Kidney capillary endothelial cell (primary cell): Measurements from ENCODE around the gene ZNF32.

Experiments
- DNase-seq: peaks from one replicate; pipeline ENCODE4 v3.0.0-alpha.2; 2018; ENCODE audit warnings: low spot score

Gene ZNF32, protein sequence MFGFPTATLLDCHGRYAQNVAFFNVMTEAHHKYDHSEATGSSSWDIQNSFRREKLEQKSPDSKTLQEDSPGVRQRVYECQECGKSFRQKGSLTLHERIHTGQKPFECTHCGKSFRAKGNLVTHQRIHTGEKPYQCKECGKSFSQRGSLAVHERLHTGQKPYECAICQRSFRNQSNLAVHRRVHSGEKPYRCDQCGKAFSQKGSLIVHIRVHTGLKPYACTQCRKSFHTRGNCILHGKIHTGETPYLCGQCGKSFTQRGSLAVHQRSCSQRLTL

DNA sequence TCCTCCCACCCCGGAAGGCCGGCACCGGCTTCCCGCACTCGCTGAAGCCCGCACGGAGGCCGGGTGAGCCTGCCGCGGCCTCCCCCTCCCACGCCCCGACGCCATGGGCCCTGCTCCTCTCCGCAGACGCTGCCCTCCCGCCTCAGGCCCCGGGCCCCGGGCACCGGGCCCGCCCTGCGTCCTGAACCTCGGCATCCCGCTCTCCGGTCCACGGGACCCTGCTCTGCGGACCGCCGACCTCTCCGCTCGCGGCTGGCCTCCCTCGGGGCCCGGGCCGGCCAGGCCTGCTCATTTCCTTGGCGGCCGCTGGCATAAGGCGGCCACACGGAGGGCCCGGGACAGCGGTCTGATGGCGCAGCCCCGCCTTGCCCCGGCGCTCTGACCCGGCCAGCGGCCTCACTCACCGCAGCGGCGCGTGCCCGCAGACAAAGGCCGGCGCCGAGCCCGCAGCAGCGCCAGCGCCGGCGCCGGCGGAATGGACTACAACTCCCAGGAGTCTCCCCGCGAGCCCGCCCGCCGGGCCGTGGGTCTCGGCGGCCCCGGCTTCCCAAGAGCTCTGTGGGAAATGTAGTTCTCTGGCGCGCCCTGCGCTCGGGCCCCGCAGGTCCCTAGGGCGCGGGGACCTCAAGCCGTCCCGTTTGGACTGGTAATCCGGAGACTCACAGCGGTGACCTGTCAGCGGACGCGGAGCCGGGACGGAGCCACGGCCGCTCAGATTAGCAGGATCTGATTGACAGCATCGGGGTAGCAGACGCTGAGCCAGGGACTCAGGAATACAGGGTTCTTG, at the start of gene ZNF32:
Gene ZNF32, minus strand, starts transcription at position 484 of the 787 bp plus-strand sequence. CDS start 2,748 bp downstream, outside the sequence.
- peak; percentile 76 for DNase-seq

DNA sequence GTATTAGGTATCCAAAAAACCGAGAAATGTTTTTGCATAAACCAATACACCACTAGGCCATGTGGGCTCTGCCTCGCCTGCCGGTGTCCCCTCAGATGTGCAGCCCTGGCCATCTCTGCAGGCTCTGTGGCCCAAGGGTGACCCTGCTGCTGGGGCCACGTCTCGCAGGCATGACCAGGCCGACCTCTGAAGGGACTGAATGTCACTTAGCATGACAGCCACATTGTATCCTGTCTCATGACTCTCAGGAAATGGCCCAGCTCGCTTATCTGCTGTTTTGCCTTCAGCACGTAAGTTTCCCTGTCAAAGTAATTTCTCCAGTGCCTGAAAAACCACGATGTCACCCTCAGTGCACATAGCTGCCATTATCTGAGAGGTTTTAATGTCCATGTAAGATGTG, 49.5 kb upstream of the ZNF32 start:
- DNase-seq, result peak; percentile 62

DNA sequence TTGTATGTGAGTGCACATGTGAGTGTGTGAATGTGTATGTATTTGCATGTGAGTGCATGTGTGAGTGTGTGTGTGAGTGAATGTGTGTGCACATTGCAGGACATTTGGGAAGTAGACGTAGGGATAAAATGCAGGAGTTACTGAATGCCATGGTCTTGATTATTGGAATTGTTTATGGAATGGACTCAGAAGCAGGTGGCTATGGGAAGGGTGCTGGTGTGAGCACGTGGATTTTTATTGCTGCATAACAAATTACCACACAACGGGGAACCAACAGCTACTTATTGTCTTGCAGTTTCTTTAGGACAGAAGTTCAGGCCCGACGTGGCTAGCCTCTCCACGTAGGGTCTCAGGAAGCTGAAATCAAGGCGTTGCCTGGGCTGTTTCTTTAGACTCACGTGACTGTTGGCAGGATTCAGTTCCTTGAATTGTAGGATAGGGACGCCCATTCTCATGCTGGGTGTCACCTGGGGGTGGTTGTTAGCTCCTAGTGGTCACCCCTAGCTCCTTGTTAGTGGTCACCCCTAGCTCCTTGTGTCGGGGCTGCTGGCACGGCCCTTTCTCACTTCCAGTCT, 48.3 kb upstream of the ZNF32 start:
- DNase-seq, result no peak

DNA sequence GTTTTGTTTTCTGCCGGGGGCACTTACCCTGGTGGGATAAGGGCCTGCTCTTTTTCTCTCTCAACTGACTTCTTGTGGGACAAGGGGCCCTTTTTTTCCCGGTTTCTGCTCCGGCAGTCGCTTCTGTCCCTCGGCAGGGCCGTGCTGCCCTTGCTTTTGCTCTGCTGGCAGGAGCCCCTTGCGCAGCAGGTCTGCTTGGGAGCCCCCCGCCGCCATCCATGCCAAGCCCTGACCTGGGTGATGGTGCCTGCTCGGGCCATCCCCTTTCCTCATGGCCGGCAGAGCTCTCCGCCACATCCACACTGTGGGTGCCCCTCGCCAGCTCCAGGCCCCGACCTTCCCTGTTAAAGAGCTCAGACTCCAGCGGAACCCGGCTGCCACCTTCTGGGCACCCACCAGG, 47.0 kb upstream of the ZNF32 start:
- DNase-seq, result no peak

DNA sequence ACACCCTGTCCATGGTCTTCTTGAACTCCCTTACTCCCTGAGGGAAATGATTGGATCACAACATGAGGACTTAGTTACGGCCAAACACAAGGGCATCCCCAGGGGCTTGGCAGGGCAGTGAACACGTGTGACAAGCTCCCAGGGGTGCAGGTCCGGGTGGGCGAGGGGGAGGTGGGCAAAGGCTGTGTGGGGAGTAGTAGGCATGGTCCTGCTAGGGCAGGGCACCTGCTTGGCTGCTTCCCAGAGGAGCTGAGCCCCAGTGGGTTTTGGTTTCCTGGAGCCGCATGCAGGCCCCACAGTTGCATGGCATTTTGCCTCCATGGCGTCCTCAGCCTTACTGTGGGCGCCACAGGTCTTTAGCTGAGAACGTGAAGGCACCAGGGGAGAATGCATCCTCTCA, 46.6 kb upstream of the ZNF32 start:
- no peak for DNase-seq

DNA sequence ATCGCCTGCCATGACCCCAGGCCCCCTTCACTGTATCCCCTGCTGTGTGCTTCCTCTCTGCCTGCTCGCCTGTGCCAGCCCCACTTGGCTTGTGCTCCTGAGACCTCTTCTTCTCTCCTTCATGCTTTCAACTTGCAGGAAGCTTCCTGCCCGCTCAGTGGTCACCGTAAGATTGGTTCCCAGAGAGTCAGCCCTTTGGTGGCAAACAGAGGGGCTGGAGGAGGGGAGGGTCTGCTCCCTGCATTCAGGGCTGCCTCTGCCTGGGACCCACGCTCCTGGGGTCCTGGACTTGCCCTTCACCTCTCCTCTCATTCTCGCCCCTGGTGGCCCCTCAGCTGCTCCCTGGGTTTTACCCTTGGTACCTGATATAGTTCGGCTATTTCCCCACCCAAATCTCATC, 45.8 kb upstream of the ZNF32 start:
- DNase-seq, result no peak

DNA sequence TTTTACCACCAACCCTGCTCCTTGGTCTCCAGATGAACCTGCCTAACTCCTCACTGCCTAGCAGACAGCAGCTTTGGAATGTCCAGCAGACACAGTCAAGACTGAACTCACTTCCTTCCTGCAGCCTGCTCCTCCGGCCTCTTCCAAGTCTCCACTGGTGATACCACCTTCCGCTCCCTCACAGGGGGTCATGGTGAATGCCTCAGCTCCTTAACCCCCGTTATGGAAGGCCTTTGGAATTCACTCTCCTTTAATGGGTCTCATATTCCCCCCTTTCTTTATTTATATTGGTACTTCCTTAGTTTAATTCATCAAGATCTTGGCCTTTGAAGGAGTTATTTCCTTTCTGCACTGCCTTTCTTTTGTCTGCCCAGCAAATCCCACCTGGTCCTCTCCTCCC, 44.9 kb upstream of the ZNF32 start:
- peak; percentile 98 for DNase-seq

DNA sequence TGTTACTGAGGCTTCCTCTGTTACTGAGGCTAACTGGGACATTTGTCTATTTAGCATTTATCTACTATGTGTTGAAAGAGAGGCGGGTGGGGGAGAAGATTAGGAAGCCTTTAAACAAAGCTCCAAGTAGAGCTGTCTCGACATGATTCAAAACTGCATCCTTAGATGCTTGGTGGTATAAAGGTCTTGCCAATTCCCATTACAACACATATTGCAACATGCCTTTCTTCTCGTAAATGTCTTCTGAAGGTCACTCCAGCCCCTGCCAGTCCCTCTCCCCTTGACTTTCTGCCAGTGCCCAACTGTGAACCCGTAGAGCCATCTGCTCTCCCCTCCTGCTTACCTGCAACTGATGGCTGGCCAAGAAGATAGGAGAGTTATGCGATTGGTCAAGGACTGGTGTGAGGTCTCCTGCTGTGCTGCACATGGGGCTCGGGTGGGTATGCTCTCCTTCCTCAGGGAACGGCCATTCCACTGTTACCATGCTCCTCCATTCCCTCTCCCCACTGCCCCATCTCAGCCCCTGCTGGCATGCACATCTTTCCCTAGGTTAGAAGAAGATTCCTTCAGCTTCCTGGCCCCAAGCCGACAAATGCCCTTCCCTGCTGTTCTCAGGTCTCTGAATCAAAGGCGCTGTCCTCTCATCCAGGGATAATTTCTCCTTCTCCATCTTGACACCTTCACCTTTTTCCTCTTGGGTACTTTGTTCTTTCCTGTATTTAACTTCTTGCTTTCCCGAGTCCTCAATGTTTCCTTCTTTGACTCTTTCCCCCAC, 43.6 kb upstream of the ZNF32 start:
- DNase-seq, result no peak

DNA sequence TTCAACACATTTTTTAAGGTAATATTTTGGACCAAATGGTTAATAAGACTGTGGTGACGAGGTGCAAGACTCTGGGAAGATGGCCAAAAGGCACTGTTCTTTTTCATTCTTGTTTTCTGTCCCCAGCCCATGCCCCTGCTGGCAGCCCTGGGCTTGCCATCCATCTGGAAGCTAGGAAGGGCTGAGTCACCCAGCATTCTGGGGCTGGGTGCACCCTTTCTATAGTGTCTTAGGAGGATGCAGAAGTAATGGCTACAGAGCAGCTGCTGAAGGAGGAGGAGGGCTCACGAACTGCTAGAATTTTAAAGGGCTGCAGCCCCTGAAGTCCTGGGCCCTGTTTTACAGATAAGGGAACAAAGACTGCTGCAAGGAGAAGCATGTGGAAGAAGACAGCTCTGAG, 42.8 kb upstream of the ZNF32 start:
- DNase-seq, result peak; percentile 64

DNA sequence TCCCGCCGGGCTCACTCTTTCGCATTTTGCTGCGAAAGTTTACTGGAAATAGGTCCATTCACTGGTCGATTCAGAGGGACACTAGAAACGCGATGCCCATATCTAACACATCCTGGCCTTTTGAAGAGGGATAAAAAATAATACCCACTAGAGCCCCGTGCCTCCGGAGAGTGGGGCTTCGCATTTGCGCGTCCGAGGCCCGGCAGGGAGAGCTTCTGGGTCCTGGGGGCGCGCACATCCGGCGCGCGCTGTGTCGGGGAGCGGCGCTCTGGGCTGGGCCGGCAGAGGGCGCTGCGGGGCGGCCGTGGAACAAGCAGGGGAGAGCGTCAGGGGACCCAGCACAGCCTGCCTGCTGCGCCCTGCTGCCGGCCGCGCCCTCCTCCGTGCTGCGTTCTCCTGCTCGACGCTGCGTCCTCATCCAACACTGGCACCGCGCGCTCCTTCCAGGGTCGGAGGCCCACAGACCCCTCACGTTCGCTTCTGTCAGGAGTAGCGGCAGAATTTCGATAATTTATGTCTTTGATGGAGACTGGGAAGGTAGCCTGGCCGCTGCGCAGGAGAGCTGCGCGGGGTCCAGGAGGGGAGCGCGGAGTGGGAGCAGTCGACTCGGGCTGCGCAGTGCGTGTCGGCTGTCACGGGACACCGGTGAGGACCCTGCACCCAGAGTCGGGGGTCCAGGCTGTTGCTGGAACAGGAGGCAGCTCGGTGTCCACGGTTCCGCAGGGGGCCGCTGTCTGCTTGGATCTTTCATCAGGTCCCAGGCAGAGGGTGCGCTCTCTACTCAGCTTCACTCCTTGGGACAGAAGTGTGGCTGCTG, 41.5 kb upstream of the ZNF32 start:
- peak; percentile 82 for DNase-seq

DNA sequence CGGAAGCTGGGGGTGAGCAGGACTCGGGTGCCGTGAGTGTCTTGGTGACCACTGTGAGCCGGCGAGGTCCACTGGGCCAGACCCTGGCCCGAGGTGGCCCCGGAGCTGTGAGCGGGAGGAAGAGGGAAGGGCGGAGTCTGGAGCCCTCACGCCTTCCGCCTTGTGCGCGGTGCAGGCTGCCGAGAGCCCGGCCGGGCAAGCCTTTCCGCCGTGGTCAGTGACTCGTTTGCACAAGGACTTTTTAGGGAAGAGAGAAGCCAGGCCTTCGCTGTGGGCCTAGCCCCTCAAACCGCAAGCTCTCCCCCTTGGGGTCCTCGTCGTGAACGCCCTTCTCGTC, 40.9 kb upstream of the ZNF32 start:
- DNase-seq, result peak; percentile 40

DNA sequence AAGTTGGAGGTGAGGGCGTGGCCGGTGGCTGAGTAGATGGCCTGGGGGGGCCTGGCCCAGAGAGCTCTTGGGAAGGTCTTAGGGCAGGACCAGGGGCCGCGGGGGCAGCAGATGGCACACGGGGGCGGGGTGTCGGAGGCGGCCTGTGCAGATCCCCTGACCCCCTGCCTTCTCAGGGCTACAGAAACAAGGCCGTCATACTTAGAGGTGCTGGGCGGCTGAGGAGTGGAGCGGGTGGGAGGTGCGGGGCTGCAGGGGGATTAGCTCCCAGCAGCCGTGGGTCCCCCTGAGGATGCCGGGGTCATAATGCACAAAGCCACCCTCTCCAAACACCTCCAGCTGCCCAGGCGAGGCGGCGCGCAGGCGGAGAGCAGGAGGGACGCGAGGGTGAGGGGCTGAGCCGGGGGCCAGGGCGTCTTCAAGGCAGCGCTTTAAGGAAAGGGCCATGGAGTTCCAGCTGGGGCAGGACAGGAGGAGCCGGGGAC, 40.4 kb upstream of the ZNF32 start:
- DNase-seq, result no peak

DNA sequence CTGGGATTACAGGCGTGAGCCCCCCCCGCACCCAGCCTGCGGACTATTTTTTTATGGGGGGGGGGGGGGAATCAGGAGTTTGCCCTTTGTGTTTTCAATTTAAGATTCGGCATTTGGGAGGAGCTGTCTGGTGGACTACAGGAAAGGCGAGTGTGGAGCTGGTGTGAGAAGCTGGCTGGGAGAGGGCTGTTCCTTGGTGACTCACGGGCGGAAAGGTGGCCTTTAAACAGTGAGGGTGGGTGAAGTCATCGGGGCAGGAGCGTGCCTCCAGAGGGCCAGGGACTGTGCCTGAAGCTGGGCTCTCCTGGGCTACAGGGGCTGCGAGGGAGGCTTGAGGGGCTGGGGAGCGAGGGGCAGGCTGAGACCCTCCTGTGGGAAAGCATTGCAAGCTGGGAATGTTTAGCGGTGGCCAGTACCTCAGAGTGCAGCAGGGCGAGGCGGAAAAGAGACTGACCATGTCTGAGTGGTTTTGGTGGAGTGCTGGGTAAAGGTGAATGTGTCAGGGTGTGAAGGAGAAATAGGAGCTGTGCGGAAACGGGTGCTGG, 39.7 kb upstream of the ZNF32 start:
- DNase-seq, result no peak

DNA sequence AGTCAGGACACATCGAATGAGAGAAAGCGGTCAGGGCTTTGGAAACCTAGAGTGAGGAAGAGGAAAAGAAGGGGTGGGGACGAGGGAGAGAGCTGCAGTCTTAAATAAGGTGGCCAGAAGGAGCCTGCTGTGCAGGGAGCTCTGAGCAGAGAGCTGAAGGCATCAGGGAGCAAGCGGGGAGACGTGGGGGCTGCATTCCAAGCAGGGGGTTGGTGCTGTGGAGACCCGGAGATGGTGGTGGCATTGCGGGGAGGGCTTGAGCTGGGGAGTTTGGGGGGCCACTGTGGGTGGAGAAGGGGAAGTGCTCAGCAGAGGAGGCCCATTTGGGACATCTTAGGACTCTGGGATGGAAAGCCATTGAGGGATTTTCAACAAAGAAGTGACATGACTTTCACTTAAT, 38.7 kb upstream of the ZNF32 start:
- DNase-seq, result no peak

DNA sequence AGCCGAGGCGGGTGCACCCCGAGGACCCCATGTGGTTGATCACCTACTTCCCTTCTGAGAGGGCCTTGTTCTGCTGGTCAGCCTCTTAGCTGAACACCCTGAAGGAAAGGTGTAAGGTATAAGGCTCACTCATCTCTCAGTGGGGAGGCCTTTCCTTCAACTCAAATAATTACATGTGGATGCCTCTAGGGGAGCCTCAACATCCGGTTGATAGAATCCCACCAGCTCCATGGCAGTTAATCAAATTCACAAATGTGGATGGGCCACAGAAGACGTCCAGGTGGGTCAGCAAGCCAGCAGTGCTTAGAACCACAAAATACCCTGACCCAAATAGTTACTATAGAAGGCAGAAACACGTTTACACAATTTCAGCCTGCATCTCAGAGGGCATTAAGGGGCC, 37.7 kb upstream of the ZNF32 start:
- no peak for DNase-seq

DNA sequence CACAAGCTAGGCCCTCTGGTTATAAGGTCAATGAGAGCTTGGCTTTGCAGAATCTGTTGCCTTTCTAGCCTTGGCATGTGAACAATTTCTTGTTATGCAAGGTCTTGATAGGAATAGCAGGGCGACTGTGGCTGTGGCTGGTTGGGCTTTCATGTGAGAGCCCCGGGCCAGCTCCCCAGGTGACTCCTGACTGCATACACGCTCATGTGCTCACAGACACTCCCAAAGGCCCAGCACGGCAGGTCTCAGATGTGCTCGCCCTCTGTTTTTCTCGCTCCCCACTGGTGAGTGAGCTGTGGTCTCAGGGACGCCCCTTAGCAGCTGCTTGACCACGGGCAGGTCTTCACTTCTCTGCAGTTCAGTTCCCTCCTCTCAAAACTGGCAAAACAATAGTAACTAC, 37.1 kb upstream of the ZNF32 start:
- DNase-seq, result no peak

DNA sequence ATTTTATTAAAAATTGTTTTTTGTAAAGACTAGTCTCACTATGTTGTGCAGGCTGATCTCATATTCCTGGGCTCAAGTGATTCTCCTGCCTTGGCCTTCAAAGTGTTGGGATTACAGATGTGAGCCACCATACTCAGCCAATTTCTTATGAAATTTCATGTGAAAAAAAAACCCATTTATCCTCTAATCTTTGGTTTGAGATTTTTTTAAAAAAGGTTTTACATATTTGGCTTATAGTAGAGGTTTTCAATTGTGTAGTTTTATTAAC, 35.5 kb upstream of the ZNF32 start:
- no peak for DNase-seq

DNA sequence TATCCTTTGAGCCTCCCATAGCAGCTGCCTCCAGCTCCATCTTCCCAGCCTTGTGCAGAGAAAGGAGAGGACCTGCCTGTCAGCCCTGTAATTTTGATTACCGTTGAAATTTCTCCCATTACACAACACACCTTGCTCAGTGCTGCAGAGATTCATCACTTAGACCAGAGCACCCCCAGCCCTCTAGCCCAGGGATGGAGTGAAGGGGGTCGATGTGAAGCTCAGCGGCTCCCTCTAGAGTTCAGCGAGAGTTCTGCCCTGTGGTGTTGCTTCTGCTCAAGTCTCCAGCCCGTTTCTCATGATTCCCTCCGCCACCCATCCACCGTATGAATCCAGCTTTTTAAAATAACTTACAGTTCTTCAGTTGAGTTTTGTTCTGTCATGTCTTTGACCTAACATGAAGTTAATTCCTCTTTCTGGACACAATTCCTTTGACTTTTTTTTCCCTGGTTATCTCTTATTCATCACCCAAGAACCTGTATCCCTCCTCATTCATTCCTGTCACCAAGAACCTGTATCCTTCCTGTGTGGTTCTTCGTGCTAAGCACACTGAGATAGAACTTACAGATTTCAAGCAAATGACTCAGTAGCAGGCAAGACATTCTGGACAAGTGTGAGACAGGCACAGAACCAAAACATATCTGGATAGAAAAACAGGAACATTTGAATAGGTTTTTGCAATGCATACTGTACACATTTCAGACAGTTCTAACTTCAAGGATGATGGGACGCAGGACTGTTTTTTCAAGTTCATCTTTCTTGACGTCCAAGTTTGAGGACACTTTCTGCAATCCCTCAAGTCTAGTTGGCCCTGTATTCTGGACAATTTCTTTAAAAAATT, 35.0 kb upstream of the ZNF32 start:
- no peak for DNase-seq

DNA sequence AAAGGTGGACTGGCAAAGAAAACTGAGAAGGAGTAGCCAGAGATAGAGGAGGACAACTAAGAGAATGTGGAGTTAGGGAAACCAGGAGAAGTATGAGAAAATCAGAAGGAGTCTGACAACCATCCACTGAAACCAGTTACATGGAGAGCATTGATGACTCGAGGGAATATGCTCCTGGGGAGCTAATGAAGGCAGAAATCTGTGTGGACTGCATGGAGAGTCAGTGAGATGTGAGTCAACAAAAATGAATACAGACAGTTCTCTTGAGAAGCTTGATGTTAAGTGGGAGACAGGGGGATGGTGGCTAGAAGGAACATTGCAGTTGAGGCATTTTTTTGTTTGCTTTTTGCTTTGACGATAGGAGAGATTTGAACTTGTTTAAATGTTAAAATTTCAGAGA, 34.3 kb upstream of the ZNF32 start:
- DNase-seq, result no peak

DNA sequence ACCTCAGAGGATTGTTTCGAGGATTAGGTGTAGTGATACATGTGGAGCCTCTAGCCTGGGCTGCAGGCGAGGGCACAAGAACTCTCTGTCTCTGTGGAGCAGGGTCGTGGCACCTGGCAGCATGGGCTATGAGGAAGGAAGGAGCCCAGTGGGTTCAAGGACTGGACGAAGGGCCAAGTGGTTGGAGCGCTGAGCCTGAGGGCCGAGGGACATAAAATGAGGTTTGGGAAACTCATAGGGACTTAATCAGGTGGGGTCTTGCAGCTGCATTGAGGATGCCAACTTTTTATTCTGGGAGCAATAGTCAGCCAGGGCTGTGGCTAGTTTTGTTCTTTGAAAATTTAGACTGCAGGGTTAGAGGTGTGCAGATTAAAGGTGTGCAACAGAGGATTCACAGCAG, 33.0 kb upstream of the ZNF32 start:
- DNase-seq, result no peak

DNA sequence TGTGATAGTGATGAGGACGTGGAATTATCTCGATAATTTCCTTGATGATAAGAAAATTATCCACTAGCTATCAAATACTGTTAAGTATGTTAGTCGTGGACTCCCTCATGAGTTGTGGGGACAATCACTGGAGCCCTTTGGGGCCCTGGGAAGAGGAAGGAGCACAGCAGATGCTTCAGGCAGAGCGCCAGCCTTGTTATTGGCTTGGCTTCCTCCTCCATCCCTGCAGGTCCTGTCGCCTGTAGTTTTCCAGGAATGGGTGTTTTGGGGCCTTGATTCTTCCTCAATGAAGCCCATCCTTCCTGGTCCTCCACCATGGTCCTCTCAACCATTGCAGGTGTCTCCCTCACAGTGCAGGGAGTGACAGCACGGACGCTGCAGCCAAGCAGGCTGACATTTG, 32.5 kb upstream of the ZNF32 start:
- DNase-seq, result no peak
